Stomach smooth muscle (tissue), 2 donors: Measurements from ENCODE around the gene CELSR2.

ENCODE experiments used
- H3K27ac ChIP-seq: one replicate; pipeline ENCODE4 v1.7.0; 2013; ENCODE audit warnings: mild to moderate bottlenecking, low read length, inconsistent platforms
- H3K27me3 ChIP-seq, 2 donors: one replicate each; pipeline ENCODE4 v1.7.0; 2013; ENCODE audit warnings: low read length in 2 of 2; ENCODE audit not compliant: insufficient read depth in 2 of 2, control insufficient read depth in 1 of 2
- H3K36me3 ChIP-seq, 2 donors: one replicate each; pipeline ENCODE4 v1.7.0; 2013; ENCODE audit warnings: low read length in 2 of 2; ENCODE audit not compliant: control insufficient read depth in 2 of 2, insufficient read depth in 2 of 2
- H3K4me1 ChIP-seq: one replicate; pipeline ENCODE4 v1.7.0; 2013; ENCODE audit warnings: low read length; ENCODE audit not compliant: control insufficient read depth, insufficient read depth
- H3K4me3 ChIP-seq, 2 donors: one replicate each; pipeline ENCODE4 v1.7.0; 2013; ENCODE audit warnings: low read length in 2 of 2
- H3K9ac ChIP-seq, 2 donors: one replicate each; pipeline ENCODE4 v1.7.0; 2013; ENCODE audit warnings: low read length in 2 of 2, mild to moderate bottlenecking in 1 of 2
- H3K9me3 ChIP-seq, 2 donors: one replicate each; pipeline ENCODE4 v1.7.0; 2013; ENCODE audit warnings: low read length in 2 of 2; ENCODE audit not compliant: control insufficient read depth in 2 of 2
- donor health status: healthy.
- donor health status: Pancreatic carcinoma.

CELSR2 gene

DNA sequence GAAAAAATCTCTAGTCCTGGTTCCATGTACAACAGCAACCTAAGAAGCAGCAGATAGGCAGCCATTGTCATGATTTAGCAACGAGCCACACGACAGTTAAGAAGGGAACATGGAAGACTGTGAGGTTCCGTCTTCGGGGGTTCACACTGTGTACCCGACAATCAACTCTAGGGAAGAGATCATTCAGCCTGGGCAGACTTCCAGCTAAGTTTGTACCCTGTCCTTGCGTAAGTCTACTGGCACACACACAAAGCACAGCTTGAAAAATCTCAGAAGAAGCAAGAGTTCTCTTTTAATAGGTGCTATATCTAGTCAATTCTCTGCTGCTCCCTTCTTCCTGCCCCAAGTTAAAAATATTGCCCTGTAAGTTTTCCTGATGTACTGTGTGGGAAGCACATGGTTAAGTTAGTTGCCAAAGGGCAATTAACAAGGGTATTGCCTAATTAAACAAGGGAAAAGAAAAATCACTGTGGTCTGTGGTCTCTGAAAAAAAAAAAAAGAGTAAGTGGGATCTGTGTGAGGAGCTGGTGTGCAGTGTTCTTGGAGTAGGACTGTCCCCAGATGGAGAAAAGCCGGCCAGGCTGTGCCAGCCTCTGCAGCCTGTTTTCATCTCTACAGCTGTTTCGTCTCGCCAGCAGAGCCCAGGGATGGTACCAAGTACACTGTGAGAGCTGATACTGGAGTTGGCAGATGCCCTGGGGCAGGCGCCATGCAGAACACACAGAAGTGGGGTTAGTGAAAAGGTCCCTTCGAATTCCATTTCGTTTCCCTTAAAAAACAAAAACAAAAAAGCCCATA lies 63.8 kb downstream of the CELSR2 start:
- H3K36me3 ChIP-seq: peaks cover 33 to 47% of the 10 kb centered on the region in 2 donors
- H3K4me3 ChIP-seq: no peak overlapping the region
- H3K27ac ChIP-seq: no peak overlapping the region
- H3K27me3 ChIP-seq: no peaks in the 10 kb centered on the region
- no peaks in the 10 kb centered on the region for H3K4me1 ChIP-seq
- no peaks in the 10 kb centered on the region for H3K9me3 ChIP-seq
- no peak overlapping the region for H3K9ac ChIP-seq

- Histone ChIP-seq H3K9ac (no peak overlapping the region), H3K36me3 (peaks cover 42 to 55% of the 10 kb centered on the region in 2 donors), H3K9me3 (no peaks in the 10 kb centered on the region), H3K27ac (no peak overlapping the region), H3K4me3 (no peak overlapping the region), H3K27me3 (no peaks in the 10 kb centered on the region), H3K4me1 (no peaks in the 10 kb centered on the region)
Observed at GRCh38 chr1:109314795-109315194, 65.5 kb downstream of the CELSR2 start.

GRCh38 chr1:109315288-109315687 lies 65.9 kb downstream of the CELSR2 start:
- H3K9ac ChIP-seq: no peak overlapping the region
- no peaks in the 10 kb centered on the region for H3K4me1 ChIP-seq
- H3K27ac ChIP-seq: no peak overlapping the region
- H3K36me3 ChIP-seq: peaks cover 44 to 56% of the 10 kb centered on the region in 2 donors
- no peaks in the 10 kb centered on the region for H3K9me3 ChIP-seq
- no peaks in the 10 kb centered on the region for H3K27me3 ChIP-seq
- H3K4me3 ChIP-seq: no peak overlapping the region

DNA sequence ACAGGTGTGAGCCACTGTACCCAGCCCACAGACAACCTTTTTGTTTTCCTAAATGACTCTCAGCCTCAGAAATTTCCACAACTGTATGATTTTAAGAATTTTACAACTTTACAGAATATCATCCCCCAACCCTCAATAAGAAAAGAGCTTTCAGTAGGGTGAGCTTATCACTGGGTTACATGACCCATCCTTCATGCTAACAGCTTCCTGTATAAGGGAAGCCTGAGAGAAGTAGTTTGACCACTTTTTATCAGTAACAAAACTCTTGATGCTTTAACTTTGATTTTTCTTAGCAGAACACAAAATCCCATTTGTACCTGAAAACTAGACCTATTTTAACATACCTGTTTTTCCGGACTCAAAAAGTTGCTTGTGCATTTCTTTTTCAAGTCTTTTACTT lies 67.2 kb downstream of the CELSR2 start:
- Histone ChIP-seq H3K27me3 (no peaks in the 10 kb centered on the region), H3K4me1 (no peaks in the 10 kb centered on the region), H3K9ac (no peak overlapping the region), H3K9me3 (no peaks in the 10 kb centered on the region), H3K36me3 (peaks cover 55 to 66% of the 10 kb centered on the region in 2 donors), H3K4me3 (no peak overlapping the region), H3K27ac (no peak overlapping the region)

DNA sequence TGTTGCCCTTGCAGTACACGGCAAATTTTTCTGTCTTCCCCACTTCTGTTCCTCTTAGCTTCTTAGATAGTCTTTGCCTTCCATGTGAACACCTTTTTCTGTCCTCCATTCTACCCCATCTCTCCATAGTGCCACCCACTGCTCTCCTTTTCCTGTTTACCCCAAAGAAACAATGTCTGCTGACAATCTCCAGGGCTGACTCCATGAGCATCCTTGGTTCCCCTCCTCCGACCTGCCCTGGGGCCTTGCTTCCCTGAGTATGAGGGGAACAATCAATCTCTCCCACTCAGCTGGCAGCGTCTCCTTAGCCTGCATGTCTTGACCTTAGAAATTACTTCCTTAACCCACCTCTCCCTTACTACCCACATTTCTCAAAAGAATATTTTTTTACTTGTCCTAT lies 69.8 kb downstream of the CELSR2 start:
- H3K27ac ChIP-seq: no peak overlapping the region

GRCh38 chr1:109322974-109323373 lies 73.6 kb downstream of the CELSR2 start:
- H3K27me3 ChIP-seq: no peaks in the 10 kb centered on the region
- no peaks in the 10 kb centered on the region for H3K9me3 ChIP-seq
- H3K36me3 ChIP-seq: peaks cover 58 to 63% of the 10 kb centered on the region in 2 donors
- H3K4me3 ChIP-seq: no peak overlapping the region
- H3K4me1 ChIP-seq: no peaks in the 10 kb centered on the region
- no peak overlapping the region for H3K9ac ChIP-seq
- no peak overlapping the region for H3K27ac ChIP-seq

More for the DNA sequence above, 69.8 kb downstream of the CELSR2 start:
- H3K9me3 ChIP-seq: no peaks in the 10 kb centered on the region
- H3K4me3 ChIP-seq: no peak overlapping the region
- no peak overlapping the region for H3K9ac ChIP-seq
- no peaks in the 10 kb centered on the region for H3K27me3 ChIP-seq
- H3K4me1 ChIP-seq: no peaks in the 10 kb centered on the region
- H3K36me3 ChIP-seq: peaks cover 67 to 72% of the 10 kb centered on the region in 2 donors
